Neutrophil (primary cell): ENCODE measurements around the gene MIGA2.

Experiments used
- H3K27ac ChIP-seq: fragments of 200-600 bp; sonication (generic); 2 replicates; pipeline ENCODE4 v1.5.1; 2016; ENCODE audit warnings: mild to moderate bottlenecking, moderate library complexity
- H3K27me3 ChIP-seq: fragments of 200-600 bp; sonication (generic); 2 replicates; pipeline ENCODE4 v1.6.0; 2016; ENCODE audit warnings: mild to moderate bottlenecking
- H3K36me3 ChIP-seq: fragments of 200-600 bp; sonication (generic); 2 replicates; pipeline ENCODE4 v1.5.1; 2017
- H3K4me1 ChIP-seq, 2 experiments: fragments of 200-600 bp in 1 of 2; sonication (generic) in 1 of 2; 1 replicate in 1 of 2; 2 replicates in 1 of 2; pipeline versions ENCODE4 v1.5.1 to v1.6.1; 2013 to 2016; ENCODE audit warnings: low read depth in 1 of 2, low read length in 1 of 2, mild to moderate bottlenecking in 1 of 2, moderate library complexity in 1 of 2; ENCODE audit not compliant: control insufficient read depth in 1 of 2, insufficient read depth in 1 of 2
- H3K4me3 ChIP-seq, 2 experiments: fragments of 200-600 bp in 1 of 2; sonication (generic) in 1 of 2; 1 replicate in 1 of 2; 2 replicates in 1 of 2; pipeline ENCODE4 v1.5.1; 2013 to 2016; ENCODE audit warnings: low read depth in 1 of 2, low read length in 1 of 2, mild to moderate bottlenecking in 1 of 2, moderate library complexity in 1 of 2
- H3K9me3 ChIP-seq: fragments of 200-600 bp; sonication (generic); 2 replicates; pipeline ENCODE4 v1.5.1; 2016
- CTCF ChIP-seq: fragments of 200-600 bp; sonication (generic); IDR thresholded peaks from 2 replicates; pipeline ENCODE4 v1.5.1; 2016; ENCODE audit warnings: antibody characterized with exemption

The MIGA2 gene

DNA sequence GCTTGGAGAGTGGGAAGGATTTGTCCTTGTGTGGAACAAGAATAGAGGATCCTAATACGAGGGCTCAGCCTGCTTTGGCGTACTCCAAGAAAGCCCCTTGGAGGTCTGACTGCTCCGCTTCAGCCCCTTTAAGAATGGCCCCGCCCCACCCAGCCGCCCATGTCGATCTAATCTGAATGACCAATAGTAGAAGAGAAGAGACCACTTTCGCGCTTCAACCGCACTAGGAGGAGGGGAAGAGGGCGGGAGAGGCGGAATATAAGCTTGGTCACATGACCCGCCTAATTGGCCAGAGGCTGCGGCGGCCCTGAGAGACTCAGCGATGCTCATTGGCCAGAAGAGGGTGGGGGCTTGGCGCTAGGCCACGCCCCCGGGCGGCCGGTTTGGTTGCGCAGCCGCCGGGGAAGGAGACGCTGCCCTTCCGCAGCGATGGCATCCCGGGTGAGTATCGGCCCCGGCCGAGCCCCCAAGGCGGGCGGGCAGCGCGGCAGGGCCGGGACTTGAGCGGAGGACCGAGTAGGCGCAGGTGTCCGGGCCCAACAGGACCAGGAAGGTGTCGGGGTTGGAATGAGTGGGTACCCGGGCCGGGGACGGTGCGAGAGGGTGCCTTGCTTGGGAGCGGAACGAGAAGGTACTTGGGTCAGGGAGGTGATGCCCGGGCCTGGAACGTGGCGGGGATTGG, at the start of gene MIGA2:
MIGA2 (plus strand) TSS at position 386 of the 682 bp plus-strand sequence. CDS start 3,969 bp downstream, outside the sequence.
- no peaks in the 10 kb centered on the region for H3K27me3 ChIP-seq
- peak within 1 kb of the TSS; percentile 93 to 98 for H3K4me3 ChIP-seq
- no peaks in the 10 kb centered on the region for H3K9me3 ChIP-seq
- peaks cover 21 to 26% of the 10 kb centered on the region in 2 experiments for H3K4me1 ChIP-seq
- TF ChIP-seq CTCF: no peak
- peak within 1 kb of the TSS; percentile 84 for H3K27ac ChIP-seq
- H3K36me3 ChIP-seq: peaks cover 5% of the 10 kb centered on the region

- Histone ChIP-seq H3K27me3 (no peaks in the 10 kb centered on the region), H3K9me3 (no peaks in the 10 kb centered on the region), H3K36me3 (peaks cover 91% of the 10 kb centered on the region), H3K4me1 (no peaks in the 10 kb centered on the region), H3K27ac (no peak overlapping the region), H3K4me3 (no peak overlapping the region)
- TF ChIP-seq CTCF: no peak
These were observed 49.8 kb upstream of the MIGA2 start for GRCh38 chr9:128986671-128987070.

DNA sequence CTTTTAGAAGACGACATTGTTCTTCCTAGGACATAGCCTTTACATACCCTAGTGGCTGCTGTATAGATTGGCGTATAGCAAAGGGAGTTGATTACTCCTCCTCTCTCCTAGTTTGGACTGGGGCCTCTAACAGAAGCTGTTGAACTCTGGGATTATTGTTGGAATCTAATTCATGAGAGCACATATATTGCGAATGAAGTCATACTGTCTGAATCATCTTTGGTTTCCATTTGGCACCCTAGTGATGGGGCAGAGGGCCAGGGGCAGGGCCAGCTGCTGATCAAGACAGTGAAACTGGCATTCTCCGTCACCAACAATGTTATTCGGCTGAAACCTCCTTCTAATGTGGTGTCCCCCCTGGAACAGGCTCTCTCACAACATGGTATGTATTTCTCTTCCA, 48.6 kb upstream of the MIGA2 start:
- Histone ChIP-seq H3K4me3 (no peak overlapping the region), H3K27ac (no peak overlapping the region), H3K27me3 (no peaks in the 10 kb centered on the region), H3K36me3 (peaks cover 88% of the 10 kb centered on the region), H3K4me1 (no peaks in the 10 kb centered on the region), H3K9me3 (no peaks in the 10 kb centered on the region)
- TF ChIP-seq CTCF: no peak

DNA sequence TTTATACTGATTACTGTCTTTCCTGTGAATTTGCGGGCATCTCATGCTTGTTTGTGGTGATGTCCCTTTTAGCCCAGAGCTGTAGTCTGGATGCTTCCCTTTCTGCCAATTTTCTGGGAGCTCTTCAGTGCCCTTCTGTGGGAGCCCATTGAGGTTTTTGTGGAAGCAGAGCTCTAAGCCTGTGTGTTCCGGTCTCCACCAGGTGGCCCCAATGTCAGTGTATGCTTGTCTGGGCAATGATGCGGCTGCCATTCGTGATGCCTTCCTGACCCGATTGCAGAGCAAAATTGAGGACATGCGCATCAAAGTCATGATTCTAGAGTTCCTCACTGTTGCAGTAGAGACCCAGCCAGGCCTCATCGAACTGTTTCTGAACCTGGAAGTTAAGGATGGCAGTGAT, 43.4 kb upstream of the MIGA2 start:
- no peak for TF ChIP-seq CTCF
- H3K27me3 ChIP-seq: no peaks in the 10 kb centered on the region
- H3K4me1 ChIP-seq: no peaks in the 10 kb centered on the region
- H3K36me3 ChIP-seq: peaks cover 89% of the 10 kb centered on the region
- H3K9me3 ChIP-seq: no peaks in the 10 kb centered on the region
- no peak overlapping the region for H3K4me3 ChIP-seq
- H3K27ac ChIP-seq: no peak overlapping the region

- peaks cover 92% of the 10 kb centered on the region for H3K36me3 ChIP-seq
- H3K27me3 ChIP-seq: no peaks in the 10 kb centered on the region
- H3K4me3 ChIP-seq: no peak overlapping the region
- no peaks in the 10 kb centered on the region for H3K4me1 ChIP-seq
- H3K27ac ChIP-seq: no peak overlapping the region
- H3K9me3 ChIP-seq: no peaks in the 10 kb centered on the region
- TF ChIP-seq CTCF: no peak
These were observed 40.6 kb upstream of the MIGA2 start for GRCh38 chr9:128995791-128996190.
